ENCODE measurements around the gene ABHD2.
"Not testable (repeated sequence)": the region's sequence is repeated elsewhere in the genome, so short reads cannot be mapped to it uniquely, and the experiment has no call there.

DNA sequence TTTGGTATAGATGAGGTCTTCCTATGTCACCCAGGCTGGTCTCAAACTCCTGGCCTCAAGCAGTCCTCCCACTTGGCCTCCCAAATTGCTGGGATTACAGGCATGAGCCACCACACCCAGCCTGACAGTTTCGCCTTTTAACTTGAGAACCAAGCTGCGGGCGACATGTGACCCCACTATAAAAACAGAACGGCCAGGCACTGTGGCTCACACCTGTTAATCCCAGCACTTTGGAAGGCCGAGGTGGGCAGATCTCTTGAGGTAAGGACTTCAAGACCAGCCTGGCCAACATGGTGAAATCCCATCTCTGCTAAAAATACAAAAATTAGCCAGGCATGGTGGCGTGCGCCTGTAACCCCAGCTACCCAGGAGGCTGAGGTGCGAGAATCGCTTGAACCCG lies 52.9 kb downstream of the ABHD2 start:
- TF ChIP-seq, protein P1, sequence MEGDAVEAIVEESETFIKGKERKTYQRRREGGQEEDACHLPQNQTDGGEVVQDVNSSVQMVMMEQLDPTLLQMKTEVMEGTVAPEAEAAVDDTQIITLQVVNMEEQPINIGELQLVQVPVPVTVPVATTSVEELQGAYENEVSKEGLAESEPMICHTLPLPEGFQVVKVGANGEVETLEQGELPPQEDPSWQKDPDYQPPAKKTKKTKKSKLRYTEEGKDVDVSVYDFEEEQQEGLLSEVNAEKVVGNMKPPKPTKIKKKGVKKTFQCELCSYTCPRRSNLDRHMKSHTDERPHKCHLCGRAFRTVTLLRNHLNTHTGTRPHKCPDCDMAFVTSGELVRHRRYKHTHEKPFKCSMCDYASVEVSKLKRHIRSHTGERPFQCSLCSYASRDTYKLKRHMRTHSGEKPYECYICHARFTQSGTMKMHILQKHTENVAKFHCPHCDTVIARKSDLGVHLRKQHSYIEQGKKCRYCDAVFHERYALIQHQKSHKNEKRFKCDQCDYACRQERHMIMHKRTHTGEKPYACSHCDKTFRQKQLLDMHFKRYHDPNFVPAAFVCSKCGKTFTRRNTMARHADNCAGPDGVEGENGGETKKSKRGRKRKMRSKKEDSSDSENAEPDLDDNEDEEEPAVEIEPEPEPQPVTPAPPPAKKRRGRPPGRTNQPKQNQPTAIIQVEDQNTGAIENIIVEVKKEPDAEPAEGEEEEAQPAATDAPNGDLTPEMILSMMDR (IDR thresholded peaks at IDR 0.05), result not testable (repeated sequence)
- not testable (repeated sequence) for TF ChIP-seq ZFX (IDR thresholded peaks at IDR 0.05; ENCODE audit: borderline replicate concordance)

Measured in 22Rv1 (cell line).